Measurements from ENCODE around the gene PRKCSH. TPM values are rescaled to one million over a fixed set of nuclear protein-coding genes. Genes with fewer than 3 reads are reported as not detected.

The PRKCSH gene
- total RNA-seq, 1 donor from 2014 or later: 276 TPM

- H3K27ac Mint-ChIP-seq (ENCODE audit: unreplicated experiment): no peak overlapping the region
- DNase-seq: no peak
- H3K4me1 Mint-ChIP-seq (ENCODE audit: low read depth, unreplicated experiment): no peaks in the 10 kb centered on the region
- H3K4me3 Mint-ChIP-seq (ENCODE audit: unreplicated experiment): no peak overlapping the region
- peaks cover 1% of the 10 kb centered on the region for H3K9me3 Mint-ChIP-seq (ENCODE audit: unreplicated experiment)
- no peak for TF ChIP-seq CTCF (IDR thresholded peaks at IDR 0.05; ENCODE audit: partially characterized antibody, unreplicated experiment)
- no peaks in the 10 kb centered on the region for H3K36me3 Mint-ChIP-seq (ENCODE audit: unreplicated experiment)
- peaks cover 2% of the 10 kb centered on the region for H3K27me3 Mint-ChIP-seq (ENCODE audit: unreplicated experiment)
Observed at GRCh38 chr19:11494634-11495285, 59.3 kb downstream of the PRKCSH start.

- Mint-ChIP-seq H3K27me3 (ENCODE audit: unreplicated experiment) (peaks cover 2% of the 10 kb centered on the region), H3K4me3 (ENCODE audit: unreplicated experiment) (no peak overlapping the region), H3K4me1 (ENCODE audit: low read depth, unreplicated experiment) (no peaks in the 10 kb centered on the region), H3K36me3 (ENCODE audit: unreplicated experiment) (no peaks in the 10 kb centered on the region), H3K9me3 (ENCODE audit: unreplicated experiment) (peaks cover 1% of the 10 kb centered on the region), H3K27ac (ENCODE audit: unreplicated experiment) (no peak overlapping the region)
- no peak for DNase-seq
- TF ChIP-seq CTCF (IDR thresholded peaks at IDR 0.05; ENCODE audit: partially characterized antibody, unreplicated experiment): no peak
Observed at GRCh38 chr19:11495481-11495880, 60.0 kb downstream of the PRKCSH start.

- no peak overlapping the region for H3K4me3 Mint-ChIP-seq (ENCODE audit: unreplicated experiment)
- H3K4me1 Mint-ChIP-seq (ENCODE audit: low read depth, unreplicated experiment): no peaks in the 10 kb centered on the region
- DNase-seq: no peak
- no peak overlapping the region for H3K27ac Mint-ChIP-seq (ENCODE audit: unreplicated experiment)
- H3K36me3 Mint-ChIP-seq (ENCODE audit: unreplicated experiment): no peaks in the 10 kb centered on the region
- no peak for TF ChIP-seq CTCF (IDR thresholded peaks at IDR 0.05; ENCODE audit: partially characterized antibody, unreplicated experiment)
- peaks cover 2% of the 10 kb centered on the region for H3K27me3 Mint-ChIP-seq (ENCODE audit: unreplicated experiment)
- peaks cover 1% of the 10 kb centered on the region for H3K9me3 Mint-ChIP-seq (ENCODE audit: unreplicated experiment)
Observed at GRCh38 chr19:11495885-11496284, 60.5 kb downstream of the PRKCSH start.

GRCh38 chr19:11496391-11497163, 61.1 kb downstream of the PRKCSH start:
- peaks cover 1% of the 10 kb centered on the region for H3K9me3 Mint-ChIP-seq (ENCODE audit: unreplicated experiment)
- DNase-seq: peak; percentile 88
- no peaks in the 10 kb centered on the region for H3K36me3 Mint-ChIP-seq (ENCODE audit: unreplicated experiment)
- no peak overlapping the region for H3K4me3 Mint-ChIP-seq (ENCODE audit: unreplicated experiment)
- H3K4me1 Mint-ChIP-seq (ENCODE audit: low read depth, unreplicated experiment): no peaks in the 10 kb centered on the region
- TF ChIP-seq CTCF (IDR thresholded peaks at IDR 0.05; ENCODE audit: partially characterized antibody, unreplicated experiment): peak; percentile 83
- peaks cover 2% of the 10 kb centered on the region for H3K27me3 Mint-ChIP-seq (ENCODE audit: unreplicated experiment)
- H3K27ac Mint-ChIP-seq (ENCODE audit: unreplicated experiment): no peak overlapping the region

GRCh38 chr19:11499220-11499726, 63.8 kb downstream of the PRKCSH start:
- DNase-seq: no peak
- no peak for TF ChIP-seq CTCF (IDR thresholded peaks at IDR 0.05; ENCODE audit: partially characterized antibody, unreplicated experiment)
- no peak overlapping the region for H3K4me3 Mint-ChIP-seq (ENCODE audit: unreplicated experiment)
- H3K27ac Mint-ChIP-seq (ENCODE audit: unreplicated experiment): no peak overlapping the region
- H3K36me3 Mint-ChIP-seq (ENCODE audit: unreplicated experiment): no peaks in the 10 kb centered on the region
- peaks cover 4% of the 10 kb centered on the region for H3K27me3 Mint-ChIP-seq (ENCODE audit: unreplicated experiment)
- H3K9me3 Mint-ChIP-seq (ENCODE audit: unreplicated experiment): no peaks in the 10 kb centered on the region
- H3K4me1 Mint-ChIP-seq (ENCODE audit: low read depth, unreplicated experiment): no peaks in the 10 kb centered on the region

Data from glutamatergic neuron (in vitro differentiated cells).